Measurements from ENCODE around the gene MYH16.

DNA sequence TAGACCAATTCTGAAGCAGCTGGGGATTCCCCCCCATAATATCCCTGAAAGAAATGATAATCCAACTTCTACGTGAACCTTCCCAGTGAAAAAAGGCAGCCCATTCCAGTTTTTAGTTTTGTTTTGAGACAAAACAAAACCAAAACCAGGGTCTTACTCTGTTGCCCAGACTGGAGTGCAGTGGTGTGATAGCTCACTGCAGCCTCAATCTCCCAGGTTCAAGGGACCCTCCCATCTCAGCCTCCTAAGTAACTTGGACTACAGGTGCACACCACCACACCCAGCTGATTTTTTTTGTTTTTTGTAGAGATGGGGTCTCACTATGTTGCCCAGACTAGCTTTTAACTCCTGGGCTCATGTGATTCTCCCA lies 40.5 kb downstream of the MYH16 start:
- no peak for TF ChIP-seq POLR2A (IDR thresholded peaks at IDR 0.05)
- TF ChIP-seq, protein P1, sequence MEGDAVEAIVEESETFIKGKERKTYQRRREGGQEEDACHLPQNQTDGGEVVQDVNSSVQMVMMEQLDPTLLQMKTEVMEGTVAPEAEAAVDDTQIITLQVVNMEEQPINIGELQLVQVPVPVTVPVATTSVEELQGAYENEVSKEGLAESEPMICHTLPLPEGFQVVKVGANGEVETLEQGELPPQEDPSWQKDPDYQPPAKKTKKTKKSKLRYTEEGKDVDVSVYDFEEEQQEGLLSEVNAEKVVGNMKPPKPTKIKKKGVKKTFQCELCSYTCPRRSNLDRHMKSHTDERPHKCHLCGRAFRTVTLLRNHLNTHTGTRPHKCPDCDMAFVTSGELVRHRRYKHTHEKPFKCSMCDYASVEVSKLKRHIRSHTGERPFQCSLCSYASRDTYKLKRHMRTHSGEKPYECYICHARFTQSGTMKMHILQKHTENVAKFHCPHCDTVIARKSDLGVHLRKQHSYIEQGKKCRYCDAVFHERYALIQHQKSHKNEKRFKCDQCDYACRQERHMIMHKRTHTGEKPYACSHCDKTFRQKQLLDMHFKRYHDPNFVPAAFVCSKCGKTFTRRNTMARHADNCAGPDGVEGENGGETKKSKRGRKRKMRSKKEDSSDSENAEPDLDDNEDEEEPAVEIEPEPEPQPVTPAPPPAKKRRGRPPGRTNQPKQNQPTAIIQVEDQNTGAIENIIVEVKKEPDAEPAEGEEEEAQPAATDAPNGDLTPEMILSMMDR (IDR thresholded peaks at IDR 0.05) = no peak
